HG02759 (cell line): ENCODE measurements around the gene KLHL12.

Source experiments
- ATAC-seq: cut with Tn5 transposase; IDR thresholded peaks from one replicate; pipeline ENCODE4 v1.9.1; 2021; ENCODE audit warnings: mild to moderate bottlenecking, moderate library complexity; ENCODE audit not compliant: unreplicated experiment

The KLHL12 gene

DNA sequence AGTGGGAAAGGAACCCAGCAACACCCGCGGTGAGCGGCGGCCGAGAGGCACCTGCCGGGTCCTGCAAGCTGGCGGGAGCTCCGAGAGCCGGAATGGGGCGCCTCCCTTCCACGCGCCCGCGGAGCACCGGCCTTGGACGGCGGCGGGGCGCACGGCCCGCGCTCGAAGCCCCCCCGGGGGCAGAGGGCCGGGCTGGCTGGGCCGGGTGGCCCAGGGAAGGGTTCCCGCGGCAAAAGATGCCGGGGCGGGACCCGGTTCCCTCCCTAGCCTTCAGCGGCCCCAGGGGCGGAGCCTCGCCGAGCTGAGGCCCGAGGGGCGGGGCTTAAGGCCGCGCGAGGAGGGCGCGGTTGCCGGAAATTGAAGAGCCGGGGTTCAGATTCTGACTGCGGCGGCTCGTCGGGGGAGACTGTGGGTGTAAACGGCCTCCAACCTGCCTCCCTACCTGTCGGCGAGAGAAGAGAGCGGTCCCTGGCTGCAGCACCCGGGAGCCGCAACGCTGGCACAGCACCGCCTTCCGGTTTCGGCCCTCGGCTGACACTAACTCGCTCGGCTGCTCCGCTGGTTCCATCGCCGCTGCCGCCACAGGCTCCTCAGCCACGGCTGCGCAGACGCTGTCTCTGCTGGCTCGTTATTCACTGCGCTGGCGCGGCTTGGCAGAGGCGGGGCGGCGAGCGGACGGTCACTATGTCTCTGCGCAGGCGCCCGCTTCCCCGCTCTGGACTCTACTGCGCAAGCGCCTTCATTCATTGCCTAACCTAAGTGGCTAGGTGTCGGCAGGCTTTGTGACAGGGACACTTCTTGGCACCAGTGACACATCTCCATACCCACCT lies 38.3 kb downstream of the KLHL12 start, which contains the start of gene RABIF:
Gene RABIF (minus strand): TSS at position 619 of the 830 bp plus-strand sequence. CDS start 51 bp downstream, at position 568.
- peak; percentile 93 for ATAC-seq

GRCh38 chr1:202888221-202888530 lies 38.9 kb downstream of the KLHL12 start:
- no peak for ATAC-seq

- ATAC-seq = no peak
Observed at GRCh38 chr1:202880961-202881460, 46.0 kb downstream of the KLHL12 start.

DNA sequence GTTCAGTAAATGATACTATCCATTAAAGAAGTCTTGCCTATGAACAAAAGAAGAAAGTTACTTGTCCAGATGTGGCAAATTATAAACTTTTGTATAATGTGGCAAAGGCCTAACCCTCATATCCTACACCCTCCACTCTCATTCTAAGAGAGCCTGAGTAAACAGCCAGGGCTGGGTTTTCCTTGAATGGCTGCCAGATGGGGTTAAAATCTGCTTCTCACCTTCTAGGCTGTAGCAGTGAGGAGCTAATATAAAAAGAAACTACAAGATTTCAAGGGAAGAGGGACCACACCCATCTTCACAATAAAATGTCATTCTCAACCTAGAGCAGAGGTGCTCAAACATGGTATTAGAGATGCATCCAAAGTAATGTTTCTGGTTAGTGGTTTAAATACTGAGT lies 47.0 kb downstream of the KLHL12 start:
- ATAC-seq = no peak

DNA sequence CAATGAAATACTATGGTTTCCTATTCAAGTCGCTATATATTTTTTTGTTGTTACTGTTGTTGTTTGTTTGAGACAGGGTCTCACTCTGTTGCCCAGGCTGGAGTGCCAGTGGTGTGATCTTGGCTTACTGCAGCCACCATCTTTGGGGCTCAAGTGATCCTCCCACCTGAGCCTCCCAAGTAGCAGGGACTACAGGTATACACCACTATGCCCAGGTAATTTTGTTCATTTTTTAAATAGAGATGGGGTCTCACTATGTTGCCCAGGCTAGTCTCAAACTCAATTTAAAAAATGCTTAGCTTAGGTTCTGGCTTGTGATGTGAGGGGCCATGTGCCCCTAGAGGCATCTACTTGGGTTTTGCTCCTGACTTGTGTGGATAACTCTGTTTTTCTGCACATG lies 47.9 kb downstream of the KLHL12 start:
- no peak for ATAC-seq

DNA sequence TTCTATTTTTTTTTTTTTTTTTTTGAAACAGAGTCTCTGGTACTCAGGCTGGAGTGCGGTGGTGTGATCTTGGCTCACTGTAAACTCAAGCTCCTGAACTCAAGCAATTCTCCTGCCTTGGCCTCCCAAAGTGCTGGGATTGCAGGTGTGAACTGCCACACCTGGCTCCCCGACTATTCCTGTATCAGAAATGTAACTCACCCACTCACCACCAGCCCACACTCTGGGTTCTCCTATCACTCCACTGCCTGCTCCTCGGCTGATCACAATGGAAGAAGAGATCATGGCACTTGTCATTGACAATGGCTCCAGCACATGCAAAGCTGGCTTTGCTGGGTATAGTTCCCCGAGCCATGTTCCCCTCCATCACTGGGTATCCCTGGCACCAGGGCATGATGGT lies 54.0 kb downstream of the KLHL12 start:
- ATAC-seq = no peak

- no peak for ATAC-seq
Observed at GRCh38 chr1:202871367-202871766, 55.7 kb downstream of the KLHL12 start.

DNA sequence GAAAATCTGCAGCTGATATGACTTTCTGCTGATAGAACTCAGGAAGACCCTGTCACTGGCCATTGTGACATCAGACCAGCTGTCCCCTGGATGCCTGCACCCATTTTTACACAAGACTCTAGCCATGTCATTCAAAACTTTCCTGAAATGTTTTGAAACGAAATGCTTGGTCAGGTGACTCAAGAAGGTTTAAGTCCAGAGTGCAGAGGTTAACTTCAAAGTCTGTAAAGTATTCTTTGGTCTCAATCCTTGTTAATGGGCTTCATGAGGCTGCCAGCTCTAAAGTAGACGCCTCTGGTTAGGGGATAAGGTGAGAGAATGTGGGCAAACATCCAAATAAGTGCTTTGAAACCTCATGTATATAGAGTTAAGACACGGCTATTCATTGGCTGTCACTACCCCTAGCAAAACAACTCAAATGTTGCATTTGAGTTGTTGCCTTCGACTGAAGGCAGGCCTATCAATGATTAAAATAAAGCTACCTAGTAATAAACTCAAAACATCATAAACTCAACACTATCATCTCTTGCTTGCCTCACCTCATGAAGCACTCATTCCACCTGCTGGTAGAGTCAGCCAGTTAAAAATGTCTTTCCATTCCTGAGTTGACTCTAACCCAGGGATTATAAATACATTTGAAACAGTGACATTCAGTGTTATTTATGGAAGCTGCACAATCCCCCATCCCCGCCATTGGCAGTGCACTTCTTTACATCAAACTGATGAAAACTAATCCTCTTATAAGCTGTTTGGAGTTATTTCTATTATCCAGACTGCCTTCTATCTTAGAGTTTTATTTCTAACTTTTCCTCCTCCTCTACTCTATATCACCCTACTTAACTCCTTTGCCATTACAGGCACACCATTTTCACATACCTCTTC lies 64.1 kb downstream of the KLHL12 start:
- no peak for ATAC-seq

GRCh38 chr1:202861420-202862132 lies 65.5 kb downstream of the KLHL12 start:
- peak; percentile 84 for ATAC-seq

- ATAC-seq = peak; percentile 30
Observed at GRCh38 chr1:202860744-202861419, 66.2 kb downstream of the KLHL12 start.

GRCh38 chr1:202858789-202859414 lies 68.1 kb downstream of the KLHL12 start:
- no peak for ATAC-seq

GRCh38 chr1:202858331-202858730 lies 68.7 kb downstream of the KLHL12 start:
- ATAC-seq = no peak

DNA sequence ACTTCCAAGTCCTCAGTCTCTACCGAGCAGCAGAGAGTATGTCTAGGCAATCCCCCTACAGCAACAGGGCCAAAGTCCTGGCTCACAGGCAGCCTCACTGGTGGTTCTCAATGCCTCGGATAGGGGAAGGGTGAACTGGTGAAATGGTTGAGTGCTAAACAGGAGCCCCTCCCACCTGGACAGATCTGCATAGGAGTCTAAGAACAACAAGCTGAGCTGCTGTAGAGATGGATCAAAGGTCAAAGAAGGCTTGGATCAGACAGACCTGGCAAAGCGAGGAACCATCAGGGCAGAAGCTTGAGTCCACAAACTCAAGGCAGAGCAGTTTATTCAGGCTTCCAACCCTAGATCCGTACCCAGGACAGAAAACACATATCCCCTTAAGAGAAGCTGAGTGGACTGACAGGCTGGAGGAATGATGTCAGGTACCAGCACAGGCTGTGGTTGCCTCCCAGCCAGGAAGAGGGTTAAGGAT lies 69.9 kb downstream of the KLHL12 start:
- no peak for ATAC-seq

GRCh38 chr1:202856014-202856413 lies 71.0 kb downstream of the KLHL12 start:
- no peak for ATAC-seq

DNA sequence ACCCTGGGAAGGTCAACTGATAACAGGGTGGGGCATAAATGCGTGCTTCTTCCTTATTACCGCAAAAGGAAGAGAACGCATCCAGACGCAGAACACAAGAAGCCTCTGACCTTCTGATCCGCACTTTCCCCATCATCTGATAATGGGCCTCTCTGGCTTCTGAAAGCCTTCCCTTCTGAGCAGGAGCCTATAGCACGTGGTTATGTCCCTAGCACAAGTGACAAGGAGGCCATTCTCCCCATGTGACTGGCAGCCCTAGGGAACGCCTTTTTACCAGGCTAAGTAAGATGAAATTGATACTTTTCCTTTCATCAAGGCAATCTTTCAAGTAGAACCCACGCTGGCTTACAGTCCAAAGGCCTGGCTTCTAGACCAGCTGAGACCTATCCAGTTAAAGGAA lies 72.2 kb downstream of the KLHL12 start:
- no peak for ATAC-seq

DNA sequence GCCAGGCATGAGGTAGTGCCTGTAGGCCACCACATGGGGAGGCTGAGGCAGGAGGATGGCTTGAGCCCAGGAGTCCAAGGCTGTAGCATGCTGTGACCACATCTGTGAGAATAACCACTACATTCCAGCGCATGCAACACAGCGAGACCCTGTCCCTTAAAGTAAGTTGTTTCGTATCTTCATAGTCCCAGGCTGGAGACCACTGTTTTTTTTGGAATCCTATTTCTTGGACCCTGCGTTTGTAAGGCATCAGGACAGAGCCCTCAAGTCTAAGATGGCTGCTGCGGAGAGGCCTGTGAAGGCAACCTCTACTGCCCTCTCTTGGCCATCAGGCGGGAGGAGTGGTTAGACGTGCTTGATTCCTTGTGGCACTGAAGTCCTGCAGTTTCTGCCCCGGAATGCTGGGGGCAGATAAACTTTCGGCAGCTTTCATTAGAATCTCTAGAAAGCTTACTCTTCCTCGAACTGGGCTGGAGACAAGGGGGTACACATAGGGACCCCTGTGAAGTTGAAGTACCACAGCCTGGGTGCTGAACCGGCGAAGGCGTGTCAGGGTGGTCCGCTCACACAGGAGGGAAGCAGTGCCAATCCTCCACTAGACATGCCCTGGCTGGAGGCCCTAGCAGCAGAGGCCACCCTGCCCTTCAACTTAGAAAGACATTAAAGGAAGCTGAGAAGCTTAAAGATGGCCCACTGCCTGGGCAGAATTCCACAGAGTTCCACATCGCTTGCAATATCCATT lies 74.7 kb downstream of the KLHL12 start:
- ATAC-seq = no peak

- ATAC-seq = no peak
Observed at GRCh38 chr1:202850593-202851362, 76.3 kb downstream of the KLHL12 start.

DNA sequence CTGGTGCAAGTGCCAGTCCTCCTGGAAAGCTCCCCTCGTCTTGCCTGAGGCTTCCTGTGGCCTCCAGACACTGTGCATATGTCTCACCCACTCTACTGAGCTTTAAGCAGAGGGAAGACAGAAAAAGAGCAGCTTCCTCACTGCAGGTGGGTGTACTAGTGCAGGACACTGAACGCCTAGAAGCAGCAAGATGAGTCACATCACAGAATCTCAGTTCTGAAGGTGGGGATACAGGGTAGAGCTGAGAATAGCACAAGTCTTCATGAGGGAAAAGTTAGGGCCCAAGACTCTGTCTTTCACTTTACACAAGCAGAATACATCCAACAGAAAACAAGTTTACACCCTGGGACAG lies 78.9 kb downstream of the KLHL12 start:
- peak; percentile 83 for ATAC-seq

GRCh38 chr1:202844935-202845334 lies 82.1 kb downstream of the KLHL12 start:
- ATAC-seq = no peak
